Gastroesophageal sphincter (tissue), 3 donors: ENCODE data around the gene GSG1L2.

Experiments used
- EP300 ChIP-seq: sonication (generic); formaldehyde crosslinking; IDR thresholded peaks from one replicate; pipeline ENCODE4 v1.6.1; 2017; ENCODE audit warnings: antibody characterized with exemption, mild to moderate bottlenecking
- POLR2AphosphoS5 ChIP-seq: sonication (generic); formaldehyde crosslinking; IDR thresholded peaks from one replicate; pipeline ENCODE4 v1.6.1; 2017; ENCODE audit warnings: antibody characterized with exemption
- TF ChIP-seq, protein P1 (sequence below), 4 experiments: fragments of 200-600 bp in 2 of 4; fragments of 450-650 bp in 2 of 4; sonication (generic) in 1 of 4; IDR thresholded peaks; one replicate each; pipeline ENCODE4 v1.5.1; 2017 to 2019; ENCODE audit warnings: antibody characterized with exemption in 4 of 4, mild to moderate bottlenecking in 2 of 4, moderate library complexity in 2 of 4

DNA sequence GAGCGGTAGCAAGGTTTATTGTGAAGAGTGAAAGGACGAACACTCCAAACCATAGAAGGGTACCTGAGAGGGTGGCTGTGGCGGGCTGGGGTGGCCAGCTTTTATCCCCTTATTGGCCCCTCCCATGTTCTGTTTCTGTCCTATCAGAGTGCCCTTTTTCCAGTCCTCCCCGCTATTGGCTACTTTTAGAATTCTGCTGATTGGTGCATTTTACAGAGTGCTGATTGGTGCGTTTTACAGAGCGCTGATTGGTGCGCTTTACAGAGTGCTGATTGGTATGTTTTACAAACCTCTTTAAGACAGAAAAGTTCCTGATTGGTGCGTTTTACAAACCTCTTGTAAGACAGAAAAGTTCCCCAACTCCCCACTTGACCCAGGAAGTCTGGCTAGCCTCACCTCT is 12.5 kb downstream of the GSG1L2 start:
- no peak for TF ChIP-seq EP300
- no peak for TF ChIP-seq POLR2AphosphoS5
- TF ChIP-seq, protein P1, sequence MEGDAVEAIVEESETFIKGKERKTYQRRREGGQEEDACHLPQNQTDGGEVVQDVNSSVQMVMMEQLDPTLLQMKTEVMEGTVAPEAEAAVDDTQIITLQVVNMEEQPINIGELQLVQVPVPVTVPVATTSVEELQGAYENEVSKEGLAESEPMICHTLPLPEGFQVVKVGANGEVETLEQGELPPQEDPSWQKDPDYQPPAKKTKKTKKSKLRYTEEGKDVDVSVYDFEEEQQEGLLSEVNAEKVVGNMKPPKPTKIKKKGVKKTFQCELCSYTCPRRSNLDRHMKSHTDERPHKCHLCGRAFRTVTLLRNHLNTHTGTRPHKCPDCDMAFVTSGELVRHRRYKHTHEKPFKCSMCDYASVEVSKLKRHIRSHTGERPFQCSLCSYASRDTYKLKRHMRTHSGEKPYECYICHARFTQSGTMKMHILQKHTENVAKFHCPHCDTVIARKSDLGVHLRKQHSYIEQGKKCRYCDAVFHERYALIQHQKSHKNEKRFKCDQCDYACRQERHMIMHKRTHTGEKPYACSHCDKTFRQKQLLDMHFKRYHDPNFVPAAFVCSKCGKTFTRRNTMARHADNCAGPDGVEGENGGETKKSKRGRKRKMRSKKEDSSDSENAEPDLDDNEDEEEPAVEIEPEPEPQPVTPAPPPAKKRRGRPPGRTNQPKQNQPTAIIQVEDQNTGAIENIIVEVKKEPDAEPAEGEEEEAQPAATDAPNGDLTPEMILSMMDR (IDR thresholded peaks at IDR 0.05), result no peak
